MM.1S (cell line): Measurements from ENCODE around the gene SETD9.

Experiments used
- EZH2 ChIP-seq: fragments of 300-600 bp; sonication (generic); optimal IDR thresholded peaks from 2 replicates; pipeline ENCODE3; 2017; ENCODE audit warnings: low read depth, mild to moderate bottlenecking, antibody characterized with exemption, low read length, mixed read lengths
- TF ChIP-seq, protein P1 (sequence below): fragments of 300-600 bp; sonication (generic); IDR thresholded peaks from 2 replicates; pipeline ENCODE4 v1.5.1; 2016; ENCODE audit warnings: antibody characterized with exemption, low read length, mixed read lengths

DNA sequence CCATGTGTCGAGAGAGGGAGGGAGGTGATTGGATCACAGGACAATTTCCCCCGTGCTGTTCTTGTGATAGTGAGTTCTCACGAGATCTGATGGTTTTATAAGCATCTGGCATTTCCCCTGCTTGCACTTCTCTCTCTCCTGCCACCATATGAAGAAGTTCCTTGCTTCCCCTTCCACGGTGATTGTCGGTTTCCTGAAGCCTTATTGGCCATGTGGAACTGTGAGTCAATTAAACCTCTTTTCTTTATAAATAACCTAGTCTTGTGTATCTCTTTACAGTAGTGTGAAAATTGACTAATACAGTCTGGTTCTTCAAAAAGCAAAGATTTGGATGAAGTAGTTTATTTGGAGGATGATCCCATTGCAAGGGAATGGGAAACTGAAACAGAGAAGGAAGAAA is 53.9 kb downstream of the SETD9 start:
- no peak for TF ChIP-seq EZH2
- TF ChIP-seq, protein P1, sequence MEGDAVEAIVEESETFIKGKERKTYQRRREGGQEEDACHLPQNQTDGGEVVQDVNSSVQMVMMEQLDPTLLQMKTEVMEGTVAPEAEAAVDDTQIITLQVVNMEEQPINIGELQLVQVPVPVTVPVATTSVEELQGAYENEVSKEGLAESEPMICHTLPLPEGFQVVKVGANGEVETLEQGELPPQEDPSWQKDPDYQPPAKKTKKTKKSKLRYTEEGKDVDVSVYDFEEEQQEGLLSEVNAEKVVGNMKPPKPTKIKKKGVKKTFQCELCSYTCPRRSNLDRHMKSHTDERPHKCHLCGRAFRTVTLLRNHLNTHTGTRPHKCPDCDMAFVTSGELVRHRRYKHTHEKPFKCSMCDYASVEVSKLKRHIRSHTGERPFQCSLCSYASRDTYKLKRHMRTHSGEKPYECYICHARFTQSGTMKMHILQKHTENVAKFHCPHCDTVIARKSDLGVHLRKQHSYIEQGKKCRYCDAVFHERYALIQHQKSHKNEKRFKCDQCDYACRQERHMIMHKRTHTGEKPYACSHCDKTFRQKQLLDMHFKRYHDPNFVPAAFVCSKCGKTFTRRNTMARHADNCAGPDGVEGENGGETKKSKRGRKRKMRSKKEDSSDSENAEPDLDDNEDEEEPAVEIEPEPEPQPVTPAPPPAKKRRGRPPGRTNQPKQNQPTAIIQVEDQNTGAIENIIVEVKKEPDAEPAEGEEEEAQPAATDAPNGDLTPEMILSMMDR: no peak
